DND-41 (cell line): ENCODE data around the gene C2CD4A.

Experiments used
- ATAC-seq: fragments of 200-7000 bp; cut with Tn5 transposase; 3 replicates; pipeline ENCODE4 v1.9.1; 2021; ENCODE audit warnings: low read depth; ENCODE audit not compliant: insufficient read depth
- DNase-seq: peaks from one replicate; pipeline ENCODE4 v3.0.0-alpha.2; 2020
- H2AFZ ChIP-seq: 2 replicates; pipeline ENCODE4 v1.6.0; 2012; ENCODE audit warnings: low read depth, low read length
- H3K27ac ChIP-seq: 2 replicates; pipeline ENCODE4 v1.5.1; 2012; ENCODE audit warnings: low read length, inconsistent platforms
- H3K27me3 ChIP-seq: fragments of 200-600 bp; sonication (generic); 2 replicates; pipeline ENCODE4 v1.6.0; 2012; ENCODE audit warnings: low read length, mild to moderate bottlenecking, inconsistent platforms; ENCODE audit not compliant: insufficient read depth, poor library complexity
- H3K36me3 ChIP-seq: 2 replicates; pipeline ENCODE4 v1.5.1; 2012; ENCODE audit warnings: low read length, inconsistent platforms; ENCODE audit not compliant: insufficient read depth
- H3K4me1 ChIP-seq: 2 replicates; pipeline ENCODE4 v1.5.1; 2012; ENCODE audit warnings: mild to moderate bottlenecking, low read length; ENCODE audit not compliant: insufficient read depth
- H3K4me2 ChIP-seq: 2 replicates; pipeline ENCODE4 v1.6.0; 2012; ENCODE audit warnings: mild to moderate bottlenecking, moderate library complexity, low read length, inconsistent platforms; ENCODE audit not compliant: insufficient read depth
- H3K4me3 ChIP-seq, 2 experiments: fragments of 200-600 bp in 1 of 2; shearing (Covaris generic) in 1 of 2; 2 replicates each; pipeline ENCODE4 v1.5.1; 2012 to 2016; ENCODE audit warnings: inconsistent platforms in 2 of 2, low read length in 2 of 2, mild to moderate bottlenecking in 2 of 2, low read depth in 1 of 2, moderate library complexity in 1 of 2
- H3K79me2 ChIP-seq: 2 replicates; pipeline ENCODE4 v1.6.0; 2012; ENCODE audit warnings: low read length, inconsistent platforms; ENCODE audit not compliant: insufficient read depth
- H3K9ac ChIP-seq: 2 replicates; pipeline ENCODE4 v1.6.0; 2012; ENCODE audit warnings: low read depth, mild to moderate bottlenecking, inconsistent platforms, low read length, moderate library complexity
- H3K9me3 ChIP-seq: 2 replicates; pipeline ENCODE4 v1.5.1; 2012; ENCODE audit warnings: low read length, moderate library complexity, mild to moderate bottlenecking, inconsistent platforms; ENCODE audit not compliant: insufficient read depth, severe bottlenecking
- H4K20me1 ChIP-seq: 2 replicates; pipeline ENCODE4 v1.6.0; 2012; ENCODE audit warnings: low read length; ENCODE audit not compliant: insufficient read depth
- EZH2 ChIP-seq: IDR thresholded peaks from 3 replicates; pipeline ENCODE4 v1.6.1; 2012; ENCODE audit warnings: borderline replicate concordance, low read depth, mild to moderate bottlenecking, moderate library complexity, low read length, inconsistent platforms; ENCODE audit not compliant: severe bottlenecking
- TF ChIP-seq, protein P1 (sequence below): IDR thresholded peaks from 2 replicates; pipeline ENCODE4 v1.5.1; 2012; ENCODE audit warnings: borderline replicate concordance, low read length, moderate library complexity, mild to moderate bottlenecking; ENCODE audit not compliant: poor library complexity, severe bottlenecking; ENCODE audit errors: extremely low read depth

The C2CD4A gene

DNA sequence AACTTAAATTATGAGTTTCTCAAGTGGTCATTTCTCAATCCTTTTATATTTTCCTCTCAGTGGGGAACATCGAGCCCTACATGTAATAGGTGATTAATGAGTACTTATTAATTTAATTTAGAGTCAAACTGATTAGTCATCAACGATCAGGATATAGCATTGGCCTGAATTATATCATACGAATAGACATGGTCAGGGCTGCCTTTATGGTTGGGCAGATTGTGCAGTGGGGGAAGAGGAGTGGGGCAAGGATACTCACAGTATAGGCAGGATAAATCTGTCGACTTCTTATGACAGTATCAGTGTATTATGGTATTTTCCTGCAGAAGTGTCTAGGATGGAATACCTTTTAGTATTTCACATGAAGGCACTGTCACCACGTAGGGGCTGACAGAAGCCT, 27.0 kb downstream of the C2CD4A start:
- H3K4me2 ChIP-seq: no peak overlapping the region
- no peaks in the 10 kb centered on the region for H3K36me3 ChIP-seq
- no peak for DNase-seq
- H3K9ac ChIP-seq: no peak overlapping the region
- H3K27ac ChIP-seq: no peak overlapping the region
- no peak overlapping the region for H3K4me3 ChIP-seq
- no peaks in the 10 kb centered on the region for H3K4me1 ChIP-seq
- no peaks in the 10 kb centered on the region for H3K79me2 ChIP-seq
- TF ChIP-seq, protein P1, sequence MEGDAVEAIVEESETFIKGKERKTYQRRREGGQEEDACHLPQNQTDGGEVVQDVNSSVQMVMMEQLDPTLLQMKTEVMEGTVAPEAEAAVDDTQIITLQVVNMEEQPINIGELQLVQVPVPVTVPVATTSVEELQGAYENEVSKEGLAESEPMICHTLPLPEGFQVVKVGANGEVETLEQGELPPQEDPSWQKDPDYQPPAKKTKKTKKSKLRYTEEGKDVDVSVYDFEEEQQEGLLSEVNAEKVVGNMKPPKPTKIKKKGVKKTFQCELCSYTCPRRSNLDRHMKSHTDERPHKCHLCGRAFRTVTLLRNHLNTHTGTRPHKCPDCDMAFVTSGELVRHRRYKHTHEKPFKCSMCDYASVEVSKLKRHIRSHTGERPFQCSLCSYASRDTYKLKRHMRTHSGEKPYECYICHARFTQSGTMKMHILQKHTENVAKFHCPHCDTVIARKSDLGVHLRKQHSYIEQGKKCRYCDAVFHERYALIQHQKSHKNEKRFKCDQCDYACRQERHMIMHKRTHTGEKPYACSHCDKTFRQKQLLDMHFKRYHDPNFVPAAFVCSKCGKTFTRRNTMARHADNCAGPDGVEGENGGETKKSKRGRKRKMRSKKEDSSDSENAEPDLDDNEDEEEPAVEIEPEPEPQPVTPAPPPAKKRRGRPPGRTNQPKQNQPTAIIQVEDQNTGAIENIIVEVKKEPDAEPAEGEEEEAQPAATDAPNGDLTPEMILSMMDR: no peak
- TF ChIP-seq EZH2: no peak
- H3K27me3 ChIP-seq: no peaks in the 10 kb centered on the region
- no peak for ATAC-seq
- no peaks in the 10 kb centered on the region for H4K20me1 ChIP-seq
- no peak overlapping the region for H2AFZ ChIP-seq
- no peaks in the 10 kb centered on the region for H3K9me3 ChIP-seq

DNA sequence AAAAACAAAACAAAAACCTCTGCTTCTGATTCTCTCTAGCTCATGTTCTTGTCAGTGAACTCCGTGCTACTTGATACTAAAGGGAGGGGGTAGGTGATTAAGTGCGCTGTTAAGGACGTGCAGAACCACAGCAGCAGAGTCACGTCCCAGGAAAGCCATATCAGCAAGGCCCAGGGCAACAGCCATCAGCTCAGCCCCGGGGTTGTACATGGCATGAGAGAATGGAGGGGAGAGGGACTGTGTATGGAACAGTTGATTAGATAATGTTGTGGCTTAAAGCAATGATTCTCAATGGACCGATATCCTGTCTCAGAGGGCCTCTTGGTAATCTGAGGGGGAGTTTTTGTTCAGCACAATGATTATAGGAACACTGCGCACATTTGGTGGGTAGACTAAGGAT, 27.6 kb downstream of the C2CD4A start:
- Histone ChIP-seq H3K36me3 (no peaks in the 10 kb centered on the region), H3K4me1 (no peaks in the 10 kb centered on the region), H3K9me3 (no peaks in the 10 kb centered on the region), H4K20me1 (no peaks in the 10 kb centered on the region), H3K4me2 (no peak overlapping the region), H3K79me2 (no peaks in the 10 kb centered on the region), H3K27ac (no peak overlapping the region), H3K4me3 (no peak overlapping the region), H3K9ac (no peak overlapping the region), H2AFZ (no peak overlapping the region), H3K27me3 (no peaks in the 10 kb centered on the region)
- no peak for DNase-seq
- TF ChIP-seq EZH2: no peak
- TF ChIP-seq, protein P1: no peak
- ATAC-seq: no peak

DNA sequence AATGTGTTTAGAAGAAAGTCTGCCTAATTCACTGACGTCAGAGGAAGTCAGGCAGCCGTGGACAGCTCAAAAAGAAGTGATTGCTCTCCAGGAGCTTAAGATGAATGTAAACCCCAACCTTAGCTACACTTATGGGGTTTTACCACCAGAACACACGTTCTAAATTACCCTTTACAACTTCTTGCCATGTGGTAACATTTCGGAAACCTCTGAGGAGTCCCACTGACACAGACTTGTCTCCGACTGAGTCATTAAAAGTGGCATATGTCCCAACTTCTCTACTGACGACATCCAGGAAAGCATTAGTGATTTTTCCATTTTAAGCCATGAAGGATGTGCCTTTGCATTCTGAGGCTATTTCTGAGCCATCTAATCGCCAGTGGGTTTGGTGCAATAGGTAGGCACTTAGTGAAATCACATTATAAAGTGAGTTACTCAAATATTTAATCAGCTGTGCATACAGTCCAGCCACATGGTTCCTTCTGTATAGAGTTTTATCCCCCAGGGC, 32.4 kb downstream of the C2CD4A start:
- H3K9me3 ChIP-seq: no peaks in the 10 kb centered on the region
- ATAC-seq (no peak), DNase-seq (no peak)
- no peaks in the 10 kb centered on the region for H3K27me3 ChIP-seq
- no peaks in the 10 kb centered on the region for H3K36me3 ChIP-seq
- no peak overlapping the region for H3K4me2 ChIP-seq
- H3K79me2 ChIP-seq: no peaks in the 10 kb centered on the region
- no peak overlapping the region for H3K4me3 ChIP-seq
- no peak overlapping the region for H2AFZ ChIP-seq
- TF ChIP-seq EZH2: no peak
- TF ChIP-seq, protein P1: no peak
- H3K9ac ChIP-seq: no peak overlapping the region
- no peaks in the 10 kb centered on the region for H4K20me1 ChIP-seq
- no peaks in the 10 kb centered on the region for H3K4me1 ChIP-seq
- H3K27ac ChIP-seq: no peak overlapping the region

DNA sequence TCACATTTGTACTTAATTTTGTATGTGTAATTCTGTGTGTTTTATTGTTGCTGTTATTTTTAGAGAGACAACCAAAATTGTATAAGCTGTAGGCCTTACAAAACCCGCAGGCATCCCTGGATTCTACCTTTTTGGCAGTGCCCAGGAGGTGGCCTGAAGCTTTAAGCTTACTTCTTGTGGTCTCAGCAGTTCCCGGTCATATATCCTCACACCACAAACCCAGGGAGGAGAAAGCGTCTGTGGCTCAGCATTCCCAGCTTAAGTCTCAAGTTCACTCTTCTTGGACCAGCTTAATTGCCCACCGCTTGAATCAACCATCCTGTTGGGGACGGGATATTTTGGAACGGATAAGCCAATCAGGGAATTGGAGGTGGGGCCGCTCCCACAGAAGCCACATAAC, 36.7 kb downstream of the C2CD4A start:
- Histone ChIP-seq H3K4me2 (no peak overlapping the region), H3K4me3 (no peak overlapping the region), H4K20me1 (no peaks in the 10 kb centered on the region), H3K79me2 (no peaks in the 10 kb centered on the region), H2AFZ (no peak overlapping the region), H3K4me1 (no peaks in the 10 kb centered on the region), H3K27me3 (no peaks in the 10 kb centered on the region), H3K9ac (no peak overlapping the region), H3K36me3 (no peaks in the 10 kb centered on the region), H3K27ac (no peak overlapping the region), H3K9me3 (no peaks in the 10 kb centered on the region)
- DNase-seq (no peak), ATAC-seq (no peak)
- TF ChIP-seq EZH2: no peak
